GM10248 (cell line): ENCODE results near the gene FBLN1.

Experiments used
- CTCF ChIA-PET: fragments of 300-600 bp; sonication (Branson Sonifier 250); formaldehyde crosslinking; extraction: SDS; loops from one replicate; lab custom pipeline; 2021; ENCODE audit warnings: antibody characterized with exemption; lab: Yijun Ruan, JAX
- POLR2A ChIA-PET: fragments of 350-650 bp; sonication (Branson Sonifier 250); formaldehyde crosslinking; extraction: SDS; loops from one replicate; lab custom pipeline; 2020; ENCODE audit warnings: antibody characterized with exemption; lab: Yijun Ruan, JAX
- DNase-seq: peaks from one replicate; pipeline ENCODE4 v3.0.0; 2012; ENCODE audit errors: extremely low spot score
- TF ChIP-seq, protein P1 (sequence below): IDR thresholded peaks from 2 replicates; pipeline ENCODE4 v1.5.1; 2012; ENCODE audit warnings: mild to moderate bottlenecking, low read depth; ENCODE audit errors: extremely low read depth, missing control alignments, control extremely low read depth

The FBLN1 gene

DNA sequence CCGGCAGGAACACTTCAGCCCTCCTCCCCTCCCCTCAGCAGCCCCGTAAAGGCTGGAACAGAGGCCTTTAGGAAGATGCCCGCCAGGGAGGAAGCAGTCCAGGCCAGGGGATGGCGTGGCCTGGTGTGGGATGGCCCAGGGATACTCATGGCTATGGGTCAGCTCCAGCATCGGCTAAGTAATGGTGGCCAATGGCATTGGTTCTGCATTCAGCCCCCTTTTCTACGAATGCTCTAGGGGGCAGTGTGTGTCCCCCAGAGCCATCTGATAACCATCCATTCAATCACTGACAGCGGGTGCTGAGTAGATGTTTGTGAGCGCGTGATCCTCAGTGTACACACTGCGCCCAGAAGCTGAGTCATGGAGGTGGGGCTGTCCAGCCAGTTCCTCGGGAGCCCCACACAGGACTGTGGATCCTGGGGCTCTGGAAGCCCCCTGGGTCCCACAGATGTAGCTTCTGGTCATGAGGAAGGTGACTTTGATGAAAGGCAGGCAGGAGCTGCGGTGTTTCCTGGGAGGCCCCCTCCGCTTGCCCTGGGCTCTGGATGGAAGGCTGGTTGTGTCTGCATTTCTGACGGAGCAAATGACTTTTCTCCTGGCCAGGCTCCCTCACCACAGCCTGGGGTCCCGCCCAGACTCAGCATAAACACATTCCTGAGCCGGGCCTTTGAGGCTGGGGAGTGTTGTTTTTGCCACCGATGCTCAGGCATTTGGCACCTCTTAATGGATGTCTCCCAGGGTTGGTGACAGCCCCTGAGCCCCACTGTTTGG is 46.5 kb downstream of the FBLN1 start:
- ChIA-PET CTCF (no interaction called here), POLR2A (no interaction called here)
- TF ChIP-seq, protein P1, sequence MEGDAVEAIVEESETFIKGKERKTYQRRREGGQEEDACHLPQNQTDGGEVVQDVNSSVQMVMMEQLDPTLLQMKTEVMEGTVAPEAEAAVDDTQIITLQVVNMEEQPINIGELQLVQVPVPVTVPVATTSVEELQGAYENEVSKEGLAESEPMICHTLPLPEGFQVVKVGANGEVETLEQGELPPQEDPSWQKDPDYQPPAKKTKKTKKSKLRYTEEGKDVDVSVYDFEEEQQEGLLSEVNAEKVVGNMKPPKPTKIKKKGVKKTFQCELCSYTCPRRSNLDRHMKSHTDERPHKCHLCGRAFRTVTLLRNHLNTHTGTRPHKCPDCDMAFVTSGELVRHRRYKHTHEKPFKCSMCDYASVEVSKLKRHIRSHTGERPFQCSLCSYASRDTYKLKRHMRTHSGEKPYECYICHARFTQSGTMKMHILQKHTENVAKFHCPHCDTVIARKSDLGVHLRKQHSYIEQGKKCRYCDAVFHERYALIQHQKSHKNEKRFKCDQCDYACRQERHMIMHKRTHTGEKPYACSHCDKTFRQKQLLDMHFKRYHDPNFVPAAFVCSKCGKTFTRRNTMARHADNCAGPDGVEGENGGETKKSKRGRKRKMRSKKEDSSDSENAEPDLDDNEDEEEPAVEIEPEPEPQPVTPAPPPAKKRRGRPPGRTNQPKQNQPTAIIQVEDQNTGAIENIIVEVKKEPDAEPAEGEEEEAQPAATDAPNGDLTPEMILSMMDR = no peak
- DNase-seq = no peak

DNA sequence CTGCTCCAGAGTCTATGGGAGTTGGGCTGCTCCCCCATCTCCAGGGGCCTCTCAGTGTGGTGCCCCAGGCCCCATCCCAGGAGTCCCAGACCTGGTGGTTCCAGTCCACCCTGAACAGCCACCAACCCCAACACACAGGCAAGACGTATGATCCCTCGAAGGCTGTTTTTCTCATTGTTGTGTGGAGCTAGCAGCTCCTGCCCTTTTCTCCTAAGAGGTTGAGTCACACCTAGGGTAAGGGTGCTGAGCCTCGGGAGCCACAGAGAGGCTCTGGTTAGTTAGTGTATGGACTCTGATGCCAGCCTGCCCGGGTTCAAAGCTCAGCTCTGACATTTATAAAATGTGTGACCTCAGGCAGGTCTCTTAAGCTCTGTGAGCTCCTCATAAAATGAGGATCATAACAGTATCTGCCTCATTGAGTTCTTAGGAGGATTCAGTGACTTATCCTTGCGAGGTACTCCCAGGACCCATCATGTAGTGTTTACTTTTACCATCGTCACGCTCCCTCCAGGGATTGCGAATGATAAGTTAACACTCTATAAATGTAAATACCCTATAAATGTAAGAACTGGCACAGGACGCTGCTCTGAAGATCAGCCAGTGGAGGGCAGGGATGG is 47.2 kb downstream of the FBLN1 start:
- DNase-seq = no peak
- TF ChIP-seq, protein P1 = no peak
- ChIA-PET CTCF (no interaction called here), POLR2A (no interaction called here)

DNA sequence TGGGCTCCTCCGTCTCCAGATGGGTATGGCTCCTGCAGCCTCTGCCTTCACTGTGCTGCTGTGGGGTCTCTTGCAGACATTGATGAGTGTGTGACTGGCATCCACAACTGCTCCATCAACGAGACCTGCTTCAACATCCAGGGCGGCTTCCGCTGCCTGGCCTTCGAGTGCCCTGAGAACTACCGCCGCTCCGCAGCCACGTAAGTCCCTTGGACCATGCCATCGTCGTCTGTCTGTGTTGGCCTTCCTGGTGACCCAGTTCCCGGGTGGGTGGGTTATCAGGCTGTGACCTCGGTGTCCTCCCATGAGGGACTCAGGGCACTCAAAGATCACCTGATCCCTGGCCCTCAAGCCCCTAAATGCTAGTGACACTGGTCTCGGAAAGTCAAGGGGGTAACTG is 47.7 kb downstream of the FBLN1 start:
- TF ChIP-seq, protein P1 = no peak
- CTCF ChIA-PET = no interaction called here
- no peak for DNase-seq
- POLR2A ChIA-PET = no interaction called here

DNA sequence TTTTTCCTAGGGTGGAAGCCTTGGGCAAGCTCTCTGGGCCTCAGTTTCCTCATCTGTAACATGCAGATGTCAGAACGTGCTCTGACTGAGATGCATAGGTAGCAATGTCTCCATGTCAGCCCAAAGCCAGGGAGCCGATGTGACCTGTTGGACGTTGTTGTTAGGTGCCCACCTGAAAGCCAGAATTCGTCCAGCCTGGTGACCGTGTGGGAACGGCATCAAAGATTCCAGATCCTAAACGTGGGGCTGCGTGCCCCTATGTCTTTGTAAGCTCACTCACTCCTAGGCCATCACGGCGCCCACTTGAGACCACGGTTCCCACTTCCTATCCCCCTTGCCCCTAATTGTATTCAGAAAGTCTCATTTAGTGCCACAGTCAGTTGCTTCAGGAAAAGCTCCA is 48.2 kb downstream of the FBLN1 start:
- DNase-seq = no peak
- CTCF ChIA-PET = interaction anchor here (1.5 kb wide), 1 partner anchor 15 kb away, joined by 3 read pairs; no protein-coding TSS in a partner anchor
- TF ChIP-seq, protein P1 = no peak
- POLR2A ChIA-PET = no interaction called here

DNA sequence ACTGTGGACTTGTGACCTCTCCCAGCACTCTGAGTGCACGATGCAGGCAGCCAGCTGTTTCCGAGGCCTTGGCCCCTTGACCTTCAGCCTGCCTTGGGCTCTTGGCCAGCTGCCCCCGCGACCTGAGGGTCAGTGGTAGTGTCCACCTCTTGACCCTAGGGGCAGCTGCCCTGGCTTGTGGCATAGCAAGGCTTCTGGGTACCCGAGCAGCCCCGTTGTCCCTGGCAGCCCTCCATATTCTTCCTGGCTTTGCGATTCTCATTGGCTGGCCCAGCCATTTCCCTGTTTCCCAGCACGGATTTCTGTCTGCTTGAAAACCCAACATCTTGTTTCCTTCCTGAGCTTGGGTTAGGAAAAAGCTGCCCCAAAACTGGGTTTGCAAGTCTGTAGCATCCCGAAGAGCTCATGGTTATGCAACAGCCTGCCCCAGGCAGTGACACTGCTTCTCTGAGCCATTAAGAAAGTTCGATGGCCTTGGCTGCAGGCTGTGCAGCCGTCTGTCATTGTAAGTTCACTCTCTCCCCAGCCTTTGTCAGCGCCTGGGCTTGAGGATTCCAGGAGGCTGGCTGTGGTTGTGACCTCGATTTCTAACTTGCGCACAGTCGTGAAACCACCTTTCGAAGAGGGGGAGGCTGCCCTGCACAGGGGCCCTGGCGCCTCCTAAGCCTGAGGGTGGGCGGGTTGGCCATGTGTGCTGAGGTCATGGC is 48.8 kb downstream of the FBLN1 start:
- DNase-seq = no peak
- POLR2A ChIA-PET = no interaction called here
- TF ChIP-seq, protein P1 = no peak
- CTCF ChIA-PET = interaction anchor here (1.5 kb wide), 1 partner anchor 14 kb away, joined by 3 read pairs; no protein-coding TSS in a partner anchor

DNA sequence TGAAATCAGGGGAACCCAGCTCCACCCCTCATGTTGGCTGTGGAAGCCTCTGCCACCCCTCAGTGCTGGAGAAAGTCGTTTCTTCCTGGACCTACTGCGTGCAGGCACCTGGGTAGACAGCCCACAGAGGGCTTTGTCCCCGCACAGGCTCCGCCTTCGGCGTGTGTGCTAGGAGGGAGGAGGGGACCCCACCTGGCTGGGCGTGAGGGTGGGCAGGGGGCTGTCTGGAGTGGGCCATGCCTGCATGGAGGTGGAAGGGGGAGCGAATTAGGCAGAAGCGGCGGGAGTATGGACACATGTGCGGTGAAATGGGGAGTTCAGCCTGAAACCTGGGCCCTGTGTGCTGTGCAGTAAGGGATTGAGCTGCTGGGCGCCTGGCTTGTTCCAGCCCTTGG is 49.3 kb downstream of the FBLN1 start:
- POLR2A ChIA-PET = no interaction called here
- no peak for DNase-seq
- CTCF ChIA-PET = interaction anchor here (1.5 kb wide), 1 partner anchor 14 kb away, joined by 3 read pairs; no protein-coding TSS in a partner anchor
- TF ChIP-seq, protein P1 = no peak
